ENCODE data around the gene MSN. TPM values are rescaled to one million over a fixed set of nuclear protein-coding genes. Genes with fewer than 3 reads are reported as not detected.

MSN gene
- polyA plus RNA-seq, 1 donor (not counting 4 experiments of a cell fraction or from before 2014, with no cell fraction given), result 421 TPM

- no peak for FAIRE-seq
- no peak for TF ChIP-seq CTCF (optimal IDR thresholded peaks at IDR 0.05 in 1 of 3, IDR thresholded peaks at IDR 0.05 in 1 of 3, conservative IDR thresholded peaks at IDR 0.05 in 1 of 3; ENCODE audit: extremely low read depth in 1 of 3, insufficient read depth in 2 of 3, low read length in 3 of 3)
- no peak for TF ChIP-seq EZH2 (IDR thresholded peaks at IDR 0.05; ENCODE audit: low read length)
- no peak for DNase-seq (ENCODE audit: low read depth, low spot score)
These were observed 73.5 kb downstream of the MSN start for GRCh38 chrX:65740909-65741308.

GRCh38 chrX:65741823-65742222 is 74.4 kb downstream of the MSN start:
- FAIRE-seq (no peak), DNase-seq (ENCODE audit: low read depth, low spot score) (no peak)
- H3K79me2 ChIP-seq (ENCODE audit: control insufficient read depth, insufficient read depth, low read length), result no peaks in the 10 kb centered on the region
- H3K9me3 ChIP-seq (ENCODE audit: control insufficient read depth, low read depth, low read length), result no peaks in the 10 kb centered on the region
- H3K27ac ChIP-seq (ENCODE audit: control insufficient read depth, insufficient read depth, low read length), result no peak overlapping the region
- peaks cover 5 to 17% of the 10 kb centered on the region in 2 experiments for H3K36me3 ChIP-seq (ENCODE audit: control insufficient read depth in 2 of 2, extremely low read depth in 1 of 2, insufficient read depth in 2 of 2, low read length in 2 of 2)
- H3K9me1 ChIP-seq (ENCODE audit: control insufficient read depth, extremely low read depth, insufficient read depth, low read length), result no peaks in the 10 kb centered on the region
- H3K4me3 ChIP-seq (ENCODE audit: control insufficient read depth in 2 of 3, extremely low read depth in 1 of 3, insufficient read depth in 2 of 3, low read depth in 1 of 3, low read length in 3 of 3), result no peak overlapping the region
- no peak overlapping the region for H2AFZ ChIP-seq (ENCODE audit: control insufficient read depth, low read length)
- dilution Hi-C loops (cut with MboI; ENCODE audit: extremely low pct_ligation_motif_present, low sequenced_read_pairs), result no loop called here
- H3K9ac ChIP-seq (ENCODE audit: control insufficient read depth, extremely low read depth, insufficient read depth, low read length), result no peak overlapping the region
- TF ChIP-seq EZH2 (IDR thresholded peaks at IDR 0.05; ENCODE audit: low read length) (no peak), CTCF (optimal IDR thresholded peaks at IDR 0.05 in 1 of 3, IDR thresholded peaks at IDR 0.05 in 1 of 3, conservative IDR thresholded peaks at IDR 0.05 in 1 of 3; ENCODE audit: extremely low read depth in 1 of 3, insufficient read depth in 2 of 3, low read length in 3 of 3) (no peak)
- H3K4me1 ChIP-seq (ENCODE audit: control insufficient read depth, extremely low read depth, insufficient read depth, low read length), result peaks cover 12% of the 10 kb centered on the region
- no peaks in the 10 kb centered on the region for H3K27me3 ChIP-seq (ENCODE audit: control insufficient read depth, extremely low read depth, insufficient read depth, low read length)
- no peaks in the 10 kb centered on the region for H4K20me1 ChIP-seq (ENCODE audit: control insufficient read depth, extremely low read depth, insufficient read depth, low read length)
- no peak overlapping the region for H3K4me2 ChIP-seq (ENCODE audit: control insufficient read depth, extremely low read depth, insufficient read depth, low read depth, low read length)

More at GRCh38 chrX:65740909-65741308, 73.5 kb downstream of the MSN start:
- no peak overlapping the region for H3K4me3 ChIP-seq (ENCODE audit: control insufficient read depth in 2 of 3, extremely low read depth in 1 of 3, insufficient read depth in 2 of 3, low read depth in 1 of 3, low read length in 3 of 3)
- H3K4me2 ChIP-seq (ENCODE audit: control insufficient read depth, extremely low read depth, insufficient read depth, low read depth, low read length), result no peak overlapping the region
- no peak overlapping the region for H3K9ac ChIP-seq (ENCODE audit: control insufficient read depth, extremely low read depth, insufficient read depth, low read length)
- no peak overlapping the region for H2AFZ ChIP-seq (ENCODE audit: control insufficient read depth, low read length)
- H3K4me1 ChIP-seq (ENCODE audit: control insufficient read depth, extremely low read depth, insufficient read depth, low read length), result peaks cover 12% of the 10 kb centered on the region
- no peaks in the 10 kb centered on the region for H3K9me3 ChIP-seq (ENCODE audit: control insufficient read depth, low read depth, low read length)
- no peaks in the 10 kb centered on the region for H3K9me1 ChIP-seq (ENCODE audit: control insufficient read depth, extremely low read depth, insufficient read depth, low read length)
- dilution Hi-C loops (cut with MboI; ENCODE audit: extremely low pct_ligation_motif_present, low sequenced_read_pairs), result no loop called here
- H3K36me3 ChIP-seq (ENCODE audit: control insufficient read depth in 2 of 2, extremely low read depth in 1 of 2, insufficient read depth in 2 of 2, low read length in 2 of 2), result peaks cover 6 to 17% of the 10 kb centered on the region in 2 experiments
- no peaks in the 10 kb centered on the region for H3K27me3 ChIP-seq (ENCODE audit: control insufficient read depth, extremely low read depth, insufficient read depth, low read length)
- no peaks in the 10 kb centered on the region for H3K79me2 ChIP-seq (ENCODE audit: control insufficient read depth, insufficient read depth, low read length)
- H4K20me1 ChIP-seq (ENCODE audit: control insufficient read depth, extremely low read depth, insufficient read depth, low read length), result no peaks in the 10 kb centered on the region
- H3K27ac ChIP-seq (ENCODE audit: control insufficient read depth, insufficient read depth, low read length), result no peak overlapping the region

All from keratinocyte (primary cell).